IMR-90 (cell line): Measurements from ENCODE around the gene DIAPH1. TPM values are rescaled to one million over a fixed set of nuclear protein-coding genes. Genes with fewer than 3 reads are reported as not detected.

ENCODE experiments used
- ATAC-seq: fragments of 200-7000 bp; cut with Tn5 transposase; 2 replicates; pipeline ENCODE4 v1.9.1; 2020; ENCODE audit warnings: low read depth, mild to moderate bottlenecking, moderate library complexity
- BruUV-seq: library from RNA; stranded (reverse); fragments of 400-500 nt; replicated peaks from 2 replicates; lab custom pipeline; 2021; lab: Mats Ljungman, UMichigan
- CTCF ChIA-PET: fragments of 300-600 bp; formaldehyde crosslinking; extraction: SDS; loops from one replicate; lab custom pipeline; 2021; ENCODE audit warnings: antibody characterized with exemption; lab: Yijun Ruan, JAX
- POLR2A ChIA-PET: fragments of 300-600 bp; sonication (Branson Sonifier 250); formaldehyde crosslinking; loops from one replicate; lab custom pipeline; 2022; ENCODE audit warnings: antibody characterized with exemption; ENCODE audit not compliant: unreplicated experiment; lab: Charles Lee
- DNase-seq: peaks from one replicate; pipeline ENCODE4 v3.0.0; 2013
- H2AFZ ChIP-seq: replicated peaks from 2 replicates; pipeline ENCODE3; 2013; ENCODE audit warnings: low read length, mild to moderate bottlenecking; ENCODE audit not compliant: poor library complexity
- H2AK5ac ChIP-seq: 2 replicates; pipeline ENCODE4 v1.6.1; 2013; ENCODE audit warnings: low read depth, low read length, inconsistent platforms
- H2AK9ac ChIP-seq: replicated peaks from 2 replicates; pipeline ENCODE3; 2013; ENCODE audit warnings: mild to moderate bottlenecking, low read depth, low read length, moderate library complexity; ENCODE audit not compliant: poor library complexity
- H2BK120ac ChIP-seq: 2 replicates; pipeline ENCODE4 v1.6.1; 2013; ENCODE audit warnings: low read depth, low read length, inconsistent platforms
- H2BK15ac ChIP-seq: 3 replicates; pipeline ENCODE4 v1.6.1; 2013; ENCODE audit warnings: low read depth, low read length, inconsistent platforms
- H2BK20ac ChIP-seq: 2 replicates; pipeline ENCODE4 v1.6.1; 2013; ENCODE audit warnings: low read depth, mild to moderate bottlenecking, inconsistent platforms, low read length, moderate library complexity
- H2BK5ac ChIP-seq: 2 replicates; pipeline ENCODE4 v1.6.1; 2013; ENCODE audit warnings: mild to moderate bottlenecking, low read depth, low read length, inconsistent platforms; ENCODE audit not compliant: poor library complexity, severe bottlenecking
- H3K14ac ChIP-seq: replicated peaks from 2 replicates; pipeline ENCODE4 v1.6.1; 2013; ENCODE audit warnings: low read depth, low read length, inconsistent platforms
- H3K18ac ChIP-seq: 2 replicates; pipeline ENCODE4 v1.6.1; 2013; ENCODE audit warnings: low read depth, low read length, control low read depth
- H3K23ac ChIP-seq: 2 replicates; pipeline ENCODE4 v1.6.1; 2013; ENCODE audit warnings: low read depth, low read length, inconsistent platforms
- H3K27ac ChIP-seq: 2 replicates; pipeline ENCODE4 v1.5.1; 2013; ENCODE audit warnings: mild to moderate bottlenecking, control low read depth, low read length; ENCODE audit not compliant: insufficient read depth
- H3K27me3 ChIP-seq: 2 replicates; pipeline ENCODE4 v1.6.1; 2013; ENCODE audit warnings: low read length; ENCODE audit not compliant: control insufficient read depth, insufficient read depth
- H3K36me3 ChIP-seq: 2 replicates; pipeline ENCODE4 v1.6.1; 2013; ENCODE audit warnings: low read length, mixed read lengths; ENCODE audit not compliant: control insufficient read depth, insufficient read depth
- H3K4ac ChIP-seq: 2 replicates; pipeline ENCODE4 v1.6.1; 2013; ENCODE audit warnings: low read depth, low read length, inconsistent platforms
- H3K4me1 ChIP-seq: 2 replicates; pipeline ENCODE4 v1.6.1; 2013; ENCODE audit warnings: low read length, mixed read lengths; ENCODE audit not compliant: control insufficient read depth, insufficient read depth
- H3K4me2 ChIP-seq: 2 replicates; pipeline ENCODE4 v1.6.1; 2013; ENCODE audit warnings: low read depth, mild to moderate bottlenecking, control low read depth, low read length, moderate library complexity
- H3K4me3 ChIP-seq: 2 replicates; pipeline ENCODE4 v1.5.1; 2013; ENCODE audit warnings: low read depth, mild to moderate bottlenecking, control low read depth, low read length, moderate library complexity; ENCODE audit not compliant: insufficient read depth
- H3K56ac ChIP-seq: 2 replicates; pipeline ENCODE4 v1.6.1; 2013; ENCODE audit warnings: low read length, inconsistent platforms; ENCODE audit not compliant: insufficient read depth; ENCODE audit errors: extremely low read depth
- H3K79me1 ChIP-seq, 2 experiments: 2 replicates each; pipeline ENCODE4 v1.6.1; 2013; ENCODE audit warnings: low read length in 2 of 2, inconsistent platforms in 1 of 2, low read depth in 1 of 2
- H3K9ac ChIP-seq: 2 replicates; pipeline ENCODE4 v1.6.1; 2013; ENCODE audit warnings: low read depth, low read length, control low read depth
- H3K9me1 ChIP-seq: 2 replicates; pipeline ENCODE4 v1.6.1; 2013; ENCODE audit warnings: low read length, inconsistent platforms; ENCODE audit not compliant: insufficient read depth
- H3K9me3 ChIP-seq: 2 replicates; pipeline ENCODE4 v1.6.1; 2013; ENCODE audit warnings: low read length; ENCODE audit not compliant: control insufficient read depth, insufficient read depth
- H4K20me1 ChIP-seq: 2 replicates; pipeline ENCODE4 v1.6.1; 2013; ENCODE audit warnings: low read length, inconsistent platforms; ENCODE audit not compliant: insufficient read depth
- H4K5ac ChIP-seq: 2 replicates; pipeline ENCODE4 v1.6.1; 2013; ENCODE audit warnings: mild to moderate bottlenecking, low read depth, low read length, control low read depth
- H4K8ac ChIP-seq, 2 experiments: 2 replicates each; pipeline ENCODE4 v1.6.1; 2013; ENCODE audit warnings: low read depth in 2 of 2, low read length in 2 of 2, control low read depth in 1 of 2, inconsistent platforms in 1 of 2
- H4K91ac ChIP-seq: 2 replicates; pipeline ENCODE4 v1.6.1; 2013; ENCODE audit warnings: low read depth, low read length, inconsistent platforms; ENCODE audit not compliant: insufficient read depth
- POLR2A ChIP-seq: IDR thresholded peaks from 2 replicates; pipeline ENCODE4 v1.6.1; 2012; ENCODE audit warnings: mild to moderate bottlenecking, low read depth, low read length
- WGBS, 2 experiments: methylation state at CpG; one replicate each; pipeline versions ENCODE4 v1.1.5 to v1.1.7; 2013; ENCODE audit warnings: missing lambda C conversion rate in 2 of 2; ENCODE audit not compliant: insufficient read length in 1 of 2; ENCODE audit errors: extremely low coverage in 2 of 2; 5-methylcytosine and 5-hydroxymethylcytosine counted together
- dilution Hi-C: fragments of 300-500 bp; cut with HindIII; formaldehyde crosslinking; loops from one replicate; pipeline ENCODE4 v1.14.3; 2018; ENCODE audit warnings: low sequenced_read_pairs; ENCODE audit not compliant: unreplicated experiment
- in situ Hi-C: fragments of 300-500 bp; cut with MboI; formaldehyde crosslinking; loops from 3 replicates; pipeline ENCODE4 v1.14.3; 2019; ENCODE audit warnings: low sequenced_read_pairs, inconsistent platforms, mixed read lengths
- intact Hi-C: fragments of 100-400 bp; cut with micrococcal nuclease; formaldehyde crosslinking; loops from 2 replicates; pipeline ENCODE4 v1.10.0; 2022
- polyA plus RNA-seq, 3 experiments: library from polyadenylated mRNA; depleted of rRNA; stranded (reverse); fragments of >200 nt; gene quantifications; 2 replicates each; pipeline ENCODE4 v1.2.3, GENCODE V29; 2012; ENCODE audit warnings: low replicate concordance in 1 of 3
- total RNA-seq: library from RNA; depleted of rRNA; stranded (reverse); fragments of >200 nt; gene quantifications from 2 replicates; pipeline ENCODE4 v1.2.3, GENCODE V29; 2012

DIAPH1 gene
- total and polyA plus RNA-seq, 2 of the 4 experiments (the other 2 are of a cell fraction): 12.0 to 37.4 TPM

DNA sequence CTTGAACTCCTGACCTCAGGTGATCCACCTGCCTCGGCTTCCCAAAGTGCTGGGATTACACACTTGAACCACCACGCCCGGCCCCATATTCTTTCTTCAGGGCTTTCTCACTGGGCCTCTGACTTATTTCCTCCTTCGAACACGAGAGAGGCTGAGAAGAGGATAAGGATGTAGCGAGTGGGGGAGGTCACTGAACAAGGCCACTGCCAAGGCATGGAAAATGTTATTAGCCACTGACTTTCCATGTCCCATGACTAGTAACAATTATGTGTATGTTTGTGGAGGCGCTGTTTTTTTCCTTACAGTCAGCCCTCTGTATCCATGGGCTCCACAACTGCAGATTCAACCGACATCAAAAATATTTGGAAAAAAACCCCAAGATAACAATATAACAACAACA is 44.7 kb upstream of the DIAPH1 start:
- peaks cover 17% of the 10 kb centered on the region for H3K36me3 ChIP-seq
- H3K18ac ChIP-seq: no peak overlapping the region
- H4K5ac ChIP-seq: no peak overlapping the region
- no peak overlapping the region for H4K91ac ChIP-seq
- in situ Hi-C loops: no loop called here
- H3K9me1 ChIP-seq: no peaks in the 10 kb centered on the region
- no peaks in the 10 kb centered on the region for H3K9me3 ChIP-seq
- no peaks in the 10 kb centered on the region for H3K27me3 ChIP-seq
- no peak overlapping the region for H2AFZ ChIP-seq
- H4K20me1 ChIP-seq: no peaks in the 10 kb centered on the region
- H4K8ac ChIP-seq: no peak overlapping the region
- no peak overlapping the region for H3K9ac ChIP-seq
- no peak overlapping the region for H2BK120ac ChIP-seq
- H2BK15ac ChIP-seq: no peak overlapping the region
- intact Hi-C loops: no loop called here
- no peak overlapping the region for H3K4me2 ChIP-seq
- no peak overlapping the region for H3K56ac ChIP-seq
- no peak overlapping the region for H2BK5ac ChIP-seq
- no peak for TF ChIP-seq POLR2A
- H2BK20ac ChIP-seq: no peak overlapping the region
- BruUV-seq: no TSS peak
- CTCF ChIA-PET: interaction anchor here (1.2 kb wide), 1 partner anchor 306 kb away, joined by 3 read pairs; the partner anchor contains the start of gene RNF14
- H3K23ac ChIP-seq: no peak overlapping the region
- dilution Hi-C loops: no loop called here
- no peaks in the 10 kb centered on the region for H3K4me1 ChIP-seq
- H3K79me1 ChIP-seq: no peaks in the 10 kb centered on the region
- ATAC-seq (no peak), DNase-seq (no peak)
- H3K4ac ChIP-seq: no peak overlapping the region
- no peak overlapping the region for H3K27ac ChIP-seq
- POLR2A ChIA-PET: no interaction called here
- no peak overlapping the region for H2AK5ac ChIP-seq
- WGBS, 2 experiments: 80% methylated on average over 1 of the region's 8 CpGs; no CpG with 5 or more reads in 1 of the 2 experiments
- no peak overlapping the region for H2AK9ac ChIP-seq
- no peak overlapping the region for H3K4me3 ChIP-seq
- no peak overlapping the region for H3K14ac ChIP-seq
